CD14-positive monocyte (primary cell): ENCODE data around the gene USP6. TPM values are rescaled to one million over a fixed set of nuclear protein-coding genes. Genes with fewer than 3 reads are reported as not detected.

Experiments used
- DNase-seq, 3 donors: peaks; one replicate each; pipeline ENCODE4 v3.0.0-alpha.2; 2011 to 2022
- H2AFZ ChIP-seq: 2 replicates; pipeline ENCODE4 v1.6.0; 2012; ENCODE audit warnings: mild to moderate bottlenecking, low read depth, low read length, inconsistent platforms; ENCODE audit not compliant: insufficient read depth, poor library complexity, severe bottlenecking
- H3K27ac ChIP-seq, 2 donors: 1 replicate in 1 of 2; 2 replicates in 1 of 2; pipeline ENCODE4 v1.5.1; 2012 to 2013; ENCODE audit warnings: low read length in 2 of 2, control low read depth in 1 of 2, inconsistent platforms in 1 of 2, low read depth in 1 of 2, mild to moderate bottlenecking in 1 of 2
- H3K27me3 ChIP-seq, 2 donors: one replicate each; pipeline versions ENCODE4 v1.6.0 to v1.6.1; 2011 to 2013; ENCODE audit warnings: low read length in 2 of 2; ENCODE audit not compliant: control insufficient read depth in 2 of 2, insufficient read depth in 2 of 2
- H3K36me3 ChIP-seq, 2 donors: replicated peaks in 1 of 2; 1 replicate in 1 of 2; 2 replicates in 1 of 2; pipeline versions ENCODE4 v1.5.1 to v1.6.1; 2012 to 2013; ENCODE audit warnings: low read length in 2 of 2, control low read depth in 1 of 2, inconsistent platforms in 1 of 2, mild to moderate bottlenecking in 1 of 2; ENCODE audit not compliant: insufficient read depth in 2 of 2, control insufficient read depth in 1 of 2
- H3K4me1 ChIP-seq, 2 donors: 1 replicate in 1 of 2; 2 replicates in 1 of 2; pipeline versions ENCODE4 v1.5.1 to v1.6.1; 2012 to 2013; ENCODE audit warnings: low read length in 2 of 2, control low read depth in 1 of 2, inconsistent platforms in 1 of 2, mild to moderate bottlenecking in 1 of 2, moderate library complexity in 1 of 2; ENCODE audit not compliant: insufficient read depth in 2 of 2, control insufficient read depth in 1 of 2
- H3K4me2 ChIP-seq: replicated peaks from 2 replicates; pipeline ENCODE3; 2012; ENCODE audit warnings: low read length, moderate library complexity, mild to moderate bottlenecking; ENCODE audit not compliant: poor library complexity, severe bottlenecking; ENCODE audit errors: extremely low read depth
- H3K4me3 ChIP-seq, 3 experiments: fragments of 200-600 bp in 1 of 3; sonication (generic) in 1 of 3; replicated peaks in 1 of 3; 1 replicate in 2 of 3; 2 replicates in 1 of 3; pipeline ENCODE4 v1.5.1; 2011 to 2013; ENCODE audit warnings: low read length in 3 of 3, mild to moderate bottlenecking in 3 of 3, control low read depth in 2 of 3, low read depth in 2 of 3, inconsistent platforms in 1 of 3, moderate library complexity in 1 of 3
- H3K79me2 ChIP-seq: 2 replicates; pipeline ENCODE4 v1.6.0; 2012; ENCODE audit warnings: mild to moderate bottlenecking, control low read depth, inconsistent platforms, low read length, moderate library complexity; ENCODE audit not compliant: insufficient read depth
- H3K9ac ChIP-seq: 2 replicates; pipeline ENCODE4 v1.6.0; 2017; ENCODE audit warnings: low read length, mild to moderate bottlenecking; ENCODE audit not compliant: insufficient read depth, poor library complexity, severe bottlenecking
- H3K9me3 ChIP-seq, 2 donors: replicated peaks in 1 of 2; 1 replicate in 1 of 2; 2 replicates in 1 of 2; pipeline versions ENCODE4 v1.5.1 to v1.6.1; 2012 to 2013; ENCODE audit warnings: low read length in 2 of 2, control low read depth in 1 of 2; ENCODE audit not compliant: control insufficient read depth in 1 of 2, insufficient read depth in 1 of 2
- H4K20me1 ChIP-seq: 2 replicates; pipeline ENCODE4 v1.6.0; 2012; ENCODE audit warnings: mild to moderate bottlenecking, low read length, control low read depth, moderate library complexity; ENCODE audit not compliant: insufficient read depth
- H3K27ac Mint-ChIP-seq, 7 donors: one replicate each; pipeline ENCODE4 v1.8.0; 2020; ENCODE audit warnings: mild to moderate bottlenecking in 7 of 7, mixed read lengths in 7 of 7, moderate library complexity in 6 of 7, inconsistent platforms in 2 of 7
- H3K27me3 Mint-ChIP-seq, 3 donors: one replicate each; pipeline ENCODE4 v1.8.0; 2021 to 2022; ENCODE audit warnings: low read depth in 3 of 3, mild to moderate bottlenecking in 3 of 3, mixed read lengths in 3 of 3, moderate library complexity in 3 of 3, inconsistent platforms in 1 of 3
- H3K36me3 Mint-ChIP-seq, 2 donors: one replicate each; pipeline ENCODE4 v1.8.0; 2020; ENCODE audit warnings: mixed read lengths in 2 of 2, inconsistent platforms in 1 of 2, mild to moderate bottlenecking in 1 of 2
- H3K4me1 Mint-ChIP-seq: one replicate; pipeline ENCODE4 v1.8.0; 2020; ENCODE audit warnings: mild to moderate bottlenecking, mixed read lengths
- H3K4me3 Mint-ChIP-seq, 2 donors: one replicate each; pipeline ENCODE4 v1.8.0; 2020; ENCODE audit warnings: mild to moderate bottlenecking in 2 of 2, mixed read lengths in 2 of 2, moderate library complexity in 1 of 2
- H3K9me3 Mint-ChIP-seq, 7 donors: one replicate each; pipeline ENCODE4 v1.8.0; 2020 to 2022; ENCODE audit warnings: mixed read lengths in 7 of 7, mild to moderate bottlenecking in 6 of 7, moderate library complexity in 6 of 7, inconsistent platforms in 2 of 7
- CTCF ChIP-seq: fragments of 200-600 bp; IDR thresholded peaks from one replicate; pipeline ENCODE4 v1.8.0; 2022; ENCODE audit warnings: antibody characterized with exemption, mild to moderate bottlenecking
- WGBS: methylation state at CpG from one replicate; pipeline ENCODE4 v1.1.5; 2013; ENCODE audit warnings: missing lambda C conversion rate; ENCODE audit not compliant: insufficient coverage; 5-methylcytosine and 5-hydroxymethylcytosine counted together
- intact Hi-C, 2 donors: fragments of 100-400 bp; cut with micrococcal nuclease; formaldehyde crosslinking; loops; one replicate each; pipeline versions ENCODE4 v1.15.0 to v1.15.1; 2023
- polyA plus RNA-seq, 3 donors: library from polyadenylated mRNA; depleted of rRNA in 1 of 3; unstranded in 2 of 3; stranded (reverse) in 1 of 3; fragments of 300-500 nt in 2 of 3; fragments of >200 nt in 1 of 3; fragmentation: Illumina TruSeq in 2 of 3; gene quantifications; 1 replicate in 2 of 3; 2 replicates in 1 of 3; pipeline ENCODE4 v1.2.3, GENCODE V29; 2012 to 2021

Gene USP6
- polyA plus RNA-seq, 3 donors, result 0.02 to 0.08 (median 0.02) TPM

GRCh38 chr17:5182597-5183409 lies 67.0 kb downstream of the USP6 start:
- TF ChIP-seq CTCF, result no peak
- no peak overlapping the region for H3K9ac ChIP-seq
- H3K36me3 ChIP-seq, result peaks cover 0 to 13% of the 10 kb centered on the region in 2 donors
- no peaks in the 10 kb centered on the region for H3K4me1 Mint-ChIP-seq
- peaks cover 70 to 100% of the 10 kb centered on the region in 2 donors for H3K9me3 ChIP-seq
- H2AFZ ChIP-seq, result no peak overlapping the region
- H3K4me3 ChIP-seq, result peak overlapping the region in 1 of 3 experiments; percentile 40
- H3K4me1 ChIP-seq, result no peaks in the 10 kb centered on the region
- H3K4me3 Mint-ChIP-seq, result no peak overlapping the region
- no peak for DNase-seq
- no peak overlapping the region for H3K27ac ChIP-seq
- peaks cover 54 to 96% (median 90%) of the 10 kb centered on the region in 7 donors for H3K9me3 Mint-ChIP-seq
- H3K79me2 ChIP-seq, result no peaks in the 10 kb centered on the region
- H3K36me3 Mint-ChIP-seq, result peaks cover 14 to 25% of the 10 kb centered on the region in 2 donors
- no peaks in the 10 kb centered on the region for H4K20me1 ChIP-seq
- H3K27ac Mint-ChIP-seq, result no peak overlapping the region
- intact Hi-C loops, result no loop called here
- whole genome bisulfite sequencing, result no CpG with 5 or more reads among the region's 6 CpGs
- no peak overlapping the region for H3K4me2 ChIP-seq
- H3K27me3 Mint-ChIP-seq, result peaks cover 0 to 2% (median 0%) of the 10 kb centered on the region in 3 donors
- no peaks in the 10 kb centered on the region for H3K27me3 ChIP-seq

GRCh38 chr17:5183410-5183793 lies 67.6 kb downstream of the USP6 start:
- Histone ChIP-seq H3K9ac (no peak overlapping the region), H2AFZ (no peak overlapping the region), H3K79me2 (no peaks in the 10 kb centered on the region), H3K4me3 (peak overlapping the region in 1 of 3 experiments; percentile 40), H3K9me3 (peaks cover 72 to 99% of the 10 kb centered on the region in 2 donors), H3K4me1 (no peaks in the 10 kb centered on the region), H4K20me1 (no peaks in the 10 kb centered on the region), H3K27me3 (no peaks in the 10 kb centered on the region), H3K36me3 (peaks cover 0 to 14% of the 10 kb centered on the region in 2 donors), H3K4me2 (no peak overlapping the region), H3K27ac (no peak overlapping the region)
- Mint-ChIP-seq H3K27me3 (peaks cover 0 to 2% (median 0%) of the 10 kb centered on the region in 3 donors), H3K4me3 (no peak overlapping the region), H3K27ac (no peak overlapping the region), H3K36me3 (peaks cover 16 to 31% of the 10 kb centered on the region in 2 donors), H3K9me3 (peaks cover 56 to 93% (median 89%) of the 10 kb centered on the region in 7 donors), H3K4me1 (no peaks in the 10 kb centered on the region)
- no peak for DNase-seq
- TF ChIP-seq CTCF, result no peak
- intact Hi-C loops, result no loop called here
